Activated T-cell treated with anti-CD3 and anti-CD28 coated beads, Interleukin-2, amount 50 U/mL, for 48 hours (primary cell): ENCODE measurements around the gene DENND1C.

Experiments
- DNase-seq, 2 experiments: peaks; one replicate each; pipeline ENCODE4 v3.0.0-alpha.2; 2020

DENND1C gene

DNA sequence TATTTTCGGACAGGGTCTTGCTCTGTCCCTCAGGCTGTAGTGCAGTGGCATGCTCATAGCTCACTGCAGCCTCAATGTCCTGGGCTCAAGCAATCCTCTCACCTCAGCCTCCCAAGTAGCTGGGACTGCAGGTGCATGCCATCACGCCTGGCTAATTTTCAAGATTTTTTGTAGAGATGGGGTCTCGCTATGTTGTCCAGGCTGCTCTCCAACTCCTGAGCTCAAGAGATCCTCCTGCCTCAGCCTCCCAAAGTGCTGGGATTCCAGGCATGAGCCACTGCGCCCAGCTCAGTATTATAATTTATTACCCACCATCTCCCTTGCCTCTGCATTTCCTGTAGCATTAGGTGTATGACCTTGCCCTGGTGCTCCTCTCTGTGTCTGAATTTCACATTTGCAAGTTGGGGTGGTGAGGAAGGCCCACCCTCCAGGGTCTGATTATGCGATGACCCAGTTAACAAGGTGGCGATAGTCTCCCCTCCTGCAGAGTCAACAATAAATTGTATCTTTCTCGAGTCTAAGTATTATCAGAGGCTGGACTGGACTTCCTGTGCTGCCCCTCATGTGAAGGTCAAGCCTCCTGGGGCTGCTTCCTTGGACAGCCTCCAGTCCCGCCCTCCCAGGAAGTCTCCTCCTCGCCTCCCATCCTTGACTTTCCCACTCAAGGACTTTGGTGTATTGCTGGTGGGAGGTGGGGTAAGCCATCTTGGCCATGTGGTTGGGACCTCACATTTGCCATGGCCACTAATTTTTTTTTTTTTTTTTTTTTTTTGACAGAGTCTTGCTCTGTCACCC lies 22.0 kb upstream of the DENND1C start:
- DNase-seq, result no peak

DNA sequence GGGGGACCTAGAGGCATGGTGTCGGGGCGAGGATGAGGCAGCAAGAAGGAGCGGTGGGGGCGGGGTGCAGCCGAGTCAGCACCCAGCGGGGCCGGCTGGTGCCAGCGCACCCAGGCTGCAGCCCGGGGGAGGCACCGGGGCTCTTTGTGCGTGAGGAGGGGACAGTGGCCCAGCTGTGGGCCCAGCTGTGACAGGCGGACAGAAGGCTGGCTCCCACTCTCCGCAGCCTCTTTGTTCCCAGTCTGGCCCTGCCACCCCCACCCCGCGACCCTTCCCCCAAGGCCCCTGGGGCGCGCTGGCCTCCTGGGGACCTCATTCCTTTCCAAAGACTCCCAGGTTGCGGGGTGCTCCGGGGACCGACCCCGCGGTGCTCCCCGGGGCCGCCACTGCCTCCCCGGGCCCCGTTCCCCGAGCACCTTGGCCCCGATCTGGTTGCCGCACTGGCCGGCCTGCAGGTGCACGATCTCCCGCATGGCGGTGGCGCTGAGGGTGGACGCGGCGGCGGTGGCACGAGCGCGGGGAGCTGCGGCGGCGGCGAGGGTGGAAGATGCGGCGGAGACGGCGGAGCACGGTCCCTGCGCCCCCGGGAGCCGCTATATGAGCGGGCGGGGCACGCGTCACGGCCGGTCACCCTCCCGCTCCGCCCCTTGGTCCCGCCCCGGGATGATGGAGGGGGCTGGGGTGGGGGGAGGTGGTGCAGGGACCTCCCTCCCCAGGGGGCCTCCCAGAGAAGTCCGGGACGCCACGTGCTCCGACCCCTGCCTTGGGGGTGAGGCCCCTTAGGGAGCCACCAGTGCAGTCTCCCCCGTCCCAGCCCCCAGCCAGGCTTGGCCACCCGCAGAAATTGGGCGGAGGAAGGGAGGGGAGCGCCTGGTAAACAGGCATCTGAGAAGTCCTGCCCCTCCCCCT lies 20.4 kb upstream of the DENND1C start, which contains the start of gene TUBB4A:
Gene TUBB4A (minus strand): TSS at position 570 of the 909 bp plus-strand sequence. CDS start 97 bp downstream, at position 473.
- peak; percentile 68 to 69 for DNase-seq

DNA sequence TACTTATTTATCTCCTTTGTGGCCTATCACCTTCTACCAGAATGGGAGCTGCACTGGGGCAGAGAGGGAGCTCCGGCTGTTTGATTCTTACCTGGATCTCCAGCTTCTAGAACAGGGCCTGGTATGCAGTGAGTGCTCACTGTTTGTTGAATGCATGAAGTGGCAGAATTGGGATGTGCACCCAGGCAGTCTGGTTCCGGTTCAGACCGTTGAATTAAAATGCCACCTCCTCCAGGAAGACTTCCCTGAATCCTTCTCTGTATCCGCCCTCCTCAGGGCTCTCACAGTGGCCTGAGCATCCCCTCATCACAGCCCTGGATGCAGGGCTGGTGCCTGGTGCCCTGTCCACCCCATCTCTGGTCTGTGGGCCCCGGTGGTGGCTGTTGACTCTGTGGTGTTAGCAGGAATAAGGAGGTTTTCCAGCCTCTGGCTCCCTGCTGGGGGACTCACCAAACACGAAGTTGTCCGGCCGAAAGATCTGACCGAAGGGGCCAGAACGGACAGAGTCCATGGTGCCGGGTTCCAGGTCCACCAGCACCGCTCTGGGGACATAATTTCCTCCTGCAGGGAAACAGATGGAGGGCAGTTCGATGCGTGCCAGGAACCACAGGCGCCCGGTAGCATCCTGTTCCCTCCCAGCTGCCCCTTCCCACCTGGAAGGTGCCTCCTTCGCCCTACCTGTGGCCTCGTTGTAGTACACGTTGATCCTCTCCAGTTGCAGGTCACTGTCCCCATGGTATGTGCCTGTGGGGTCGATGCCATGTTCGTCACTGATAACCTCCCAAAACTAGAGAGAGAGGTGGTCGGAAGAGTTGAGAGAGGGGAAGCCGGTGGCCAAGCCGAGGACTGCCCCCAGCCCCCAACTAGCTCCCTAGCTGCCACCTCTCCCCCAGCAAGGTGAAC lies 19.5 kb upstream of the DENND1C start:
- no peak for DNase-seq

DNA sequence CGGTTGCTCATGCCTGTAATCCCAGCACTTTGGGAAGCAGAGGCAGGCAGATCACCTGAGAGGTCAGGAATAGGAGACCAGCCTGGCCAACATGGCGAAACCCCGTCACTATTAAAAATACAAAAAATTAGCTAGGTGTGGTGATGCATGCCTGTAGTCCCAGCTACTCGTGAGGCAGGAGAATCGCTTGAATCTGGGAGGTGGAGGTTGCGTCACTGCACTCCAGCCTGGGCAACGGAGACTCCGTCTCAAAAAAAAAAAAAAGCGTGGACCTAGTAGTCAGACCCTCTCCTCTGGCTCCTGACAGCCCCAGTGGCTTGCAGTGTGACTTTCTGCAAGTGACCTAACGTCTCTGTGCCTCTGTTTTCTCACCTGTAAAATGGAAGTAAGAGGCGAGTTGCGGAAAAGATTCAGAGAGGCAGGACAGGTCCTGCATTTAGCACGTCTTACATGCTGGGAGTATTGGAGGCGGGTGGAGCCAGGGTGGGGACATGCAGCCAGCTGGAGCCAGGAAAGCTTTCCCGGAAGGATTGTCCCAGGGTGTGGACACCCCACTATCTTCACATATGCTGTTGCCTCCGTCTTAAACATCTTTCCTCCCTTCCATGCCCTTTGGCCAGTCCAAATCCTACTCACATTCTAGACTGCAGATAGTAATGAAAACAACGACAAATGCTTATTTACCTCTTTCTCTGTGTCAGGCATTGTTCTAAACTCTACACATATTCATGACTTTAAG lies 17.6 kb upstream of the DENND1C start:
- DNase-seq, result no peak

DNA sequence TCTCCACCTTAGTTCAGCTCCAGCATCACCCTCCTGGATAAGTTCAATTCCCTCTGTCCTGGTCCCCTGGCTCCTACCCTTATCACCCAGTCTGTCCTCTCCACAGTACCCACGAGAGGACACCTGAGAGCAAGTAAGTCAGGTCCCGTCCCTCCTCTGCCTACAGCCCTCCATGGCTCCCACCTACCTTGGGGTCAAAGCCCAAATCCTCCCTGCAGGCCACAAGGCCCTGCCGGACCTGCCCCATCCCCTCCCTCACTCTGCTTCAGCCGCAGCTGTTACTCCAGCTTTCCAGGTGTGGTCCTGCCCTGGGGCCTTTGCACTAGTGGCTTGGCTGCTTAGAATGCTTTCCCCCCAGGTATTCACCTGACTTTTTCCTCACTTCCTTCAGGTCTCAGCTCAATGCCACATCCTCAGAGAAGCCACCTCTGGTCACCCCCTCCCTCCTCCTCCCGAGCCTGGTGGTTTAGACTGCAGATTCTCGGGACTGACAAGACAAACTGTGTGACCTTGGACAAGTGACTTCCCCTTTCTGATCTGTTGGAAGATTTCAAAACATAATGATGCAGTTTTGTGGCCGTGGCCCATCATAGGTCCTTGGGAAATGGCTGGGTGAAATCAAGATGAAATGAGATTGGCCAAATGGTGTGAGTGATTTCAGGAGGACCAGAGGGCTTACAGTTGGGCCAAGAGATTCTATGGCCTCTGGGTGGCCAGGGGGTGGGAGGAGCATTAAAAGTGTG lies 16.9 kb upstream of the DENND1C start:
- no peak for DNase-seq

DNA sequence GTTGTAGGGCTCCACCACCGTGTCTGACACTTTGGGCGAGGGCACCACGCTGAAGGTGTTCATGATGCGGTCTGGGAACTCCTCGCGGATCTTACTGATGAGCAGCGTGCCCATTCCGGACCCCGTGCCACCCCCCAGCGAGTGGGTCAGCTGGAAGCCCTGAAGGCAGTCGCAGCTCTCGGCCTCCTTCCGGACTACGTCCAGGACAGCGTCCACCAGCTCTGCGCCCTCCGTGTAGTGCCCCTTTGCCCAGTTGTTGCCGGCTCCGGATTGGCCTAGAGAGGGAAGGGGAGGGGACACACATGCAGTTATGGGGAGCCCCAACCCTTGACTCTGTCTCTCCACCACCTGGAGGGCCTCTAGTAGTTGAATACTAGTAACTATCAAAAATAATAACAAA lies 14.4 kb upstream of the DENND1C start:
- no peak for DNase-seq

DNA sequence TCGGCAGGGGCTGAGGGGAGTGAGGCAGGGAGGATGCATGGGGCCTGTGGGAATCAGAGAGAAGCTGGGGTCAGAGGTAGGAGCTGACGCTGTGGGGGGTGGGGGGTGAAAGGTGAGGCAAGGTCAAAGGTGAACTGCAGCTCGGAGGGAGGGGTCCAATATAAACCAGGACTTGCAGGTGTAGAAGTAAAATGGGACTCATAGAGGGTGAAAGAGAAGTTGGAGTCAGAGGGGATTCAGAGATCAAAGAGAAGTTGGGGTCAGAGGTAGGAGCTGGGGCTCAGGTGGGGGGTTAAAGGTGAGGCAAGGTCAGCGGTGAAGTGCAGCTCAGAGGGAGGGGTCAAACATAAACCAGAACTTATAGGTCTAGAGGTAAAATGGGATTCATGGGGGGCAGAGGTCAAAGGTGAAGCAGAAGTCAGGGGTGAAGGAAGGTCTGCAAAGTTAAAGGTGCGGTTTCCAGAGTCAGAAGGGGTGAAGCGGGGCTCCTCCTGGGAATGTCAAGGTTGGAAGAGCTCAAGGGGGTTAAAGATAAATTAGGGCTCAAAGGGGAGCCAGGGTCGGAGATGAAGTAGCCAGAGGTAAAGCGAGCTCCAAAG lies 12.9 kb upstream of the DENND1C start:
- no peak for DNase-seq

DNA sequence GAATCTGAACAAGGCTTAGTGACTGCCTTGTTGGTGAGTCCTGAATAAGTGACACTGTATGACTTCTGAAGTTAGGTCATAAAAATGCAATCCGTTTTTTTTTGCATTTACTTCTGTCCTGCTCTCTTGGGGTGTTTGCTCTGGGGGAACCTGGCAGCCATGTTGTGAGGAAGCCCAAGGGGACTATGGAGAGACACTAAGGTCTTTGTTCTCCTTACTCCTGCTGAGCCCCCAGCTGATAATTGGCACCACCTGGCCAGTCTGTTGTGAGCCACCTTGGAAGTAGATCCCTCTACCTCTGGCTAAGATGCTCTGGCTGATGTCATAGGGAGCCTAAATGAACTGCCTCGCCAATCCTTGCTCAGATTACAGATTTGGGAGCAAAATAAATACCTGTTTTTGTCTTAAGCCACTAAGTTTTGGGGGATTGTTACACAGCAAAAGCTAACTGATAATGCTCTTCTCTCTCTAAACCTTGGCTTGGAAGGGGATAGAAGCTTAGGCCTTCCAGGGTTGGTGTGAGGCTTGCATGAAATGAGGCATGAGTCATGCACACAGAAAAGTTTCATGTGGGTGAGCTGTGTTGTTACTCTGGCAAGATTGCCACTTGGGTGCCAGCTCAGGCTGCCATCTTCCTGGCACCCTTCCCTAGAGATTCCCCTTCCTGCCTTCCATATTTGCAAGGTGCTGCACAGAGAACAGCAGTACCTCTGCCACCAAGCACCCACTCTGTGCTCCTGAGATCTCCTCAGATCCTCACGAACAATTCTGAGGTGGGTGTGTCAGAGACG lies 10.4 kb upstream of the DENND1C start:
- DNase-seq, result no peak

DNA sequence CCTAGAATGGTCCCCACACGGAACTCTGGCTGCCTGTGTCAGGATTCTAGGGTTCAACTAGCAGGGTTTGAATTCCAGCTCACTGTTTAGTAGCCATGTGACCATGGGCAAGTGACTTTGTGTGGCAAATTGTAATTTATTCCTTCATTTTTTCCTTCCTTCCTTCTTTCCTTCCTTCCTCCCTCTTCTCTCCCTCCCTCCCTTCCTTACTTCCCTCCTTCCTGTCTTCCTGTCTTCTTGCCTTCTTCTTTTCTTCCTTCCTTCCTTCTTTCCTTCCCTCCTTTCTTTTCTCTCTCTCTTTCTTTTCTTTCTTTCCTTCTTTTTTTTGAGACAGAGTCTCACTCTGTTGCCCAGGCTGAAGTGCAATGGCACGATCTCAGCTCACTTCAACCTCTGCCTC lies 8.5 kb upstream of the DENND1C start:
- DNase-seq, result no peak

DNA sequence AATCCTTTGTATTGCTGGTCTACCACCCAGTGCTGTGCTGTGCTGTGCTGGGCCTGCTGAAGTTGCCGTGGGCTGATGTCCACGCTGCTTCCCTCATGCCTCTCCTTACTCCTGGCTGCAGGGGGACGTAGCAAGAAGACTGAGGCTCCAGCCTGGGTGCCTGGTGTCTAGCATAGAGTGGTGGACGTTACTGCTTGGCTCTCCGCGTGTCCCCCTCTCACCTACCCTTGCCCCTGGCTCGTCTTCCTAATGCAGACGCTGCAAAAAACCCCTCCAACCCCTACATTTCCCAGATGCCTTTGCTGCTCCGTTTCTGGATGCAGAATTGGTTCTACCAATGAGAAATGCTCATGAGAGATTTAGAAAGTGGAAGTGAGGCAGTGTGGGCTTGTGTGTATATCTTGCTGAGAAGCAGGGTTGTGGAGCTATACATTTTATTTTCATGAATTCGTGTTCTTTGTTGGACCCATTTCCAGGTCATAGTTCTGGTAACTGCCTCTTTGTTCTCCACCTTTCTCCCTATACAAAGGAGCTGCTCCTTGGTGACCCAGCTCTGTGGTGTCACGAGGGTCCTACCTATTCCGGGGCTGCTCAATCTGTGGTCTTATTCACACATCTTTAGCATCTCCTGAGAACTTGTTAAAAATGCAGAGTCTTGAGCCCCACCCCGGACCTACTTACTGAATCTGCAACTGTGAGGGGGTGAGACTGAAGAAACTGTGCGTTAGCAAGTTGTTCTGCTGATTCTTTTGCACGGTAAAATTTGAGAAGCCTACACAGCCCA lies 7.9 kb upstream of the DENND1C start:
- DNase-seq, result no peak

DNA sequence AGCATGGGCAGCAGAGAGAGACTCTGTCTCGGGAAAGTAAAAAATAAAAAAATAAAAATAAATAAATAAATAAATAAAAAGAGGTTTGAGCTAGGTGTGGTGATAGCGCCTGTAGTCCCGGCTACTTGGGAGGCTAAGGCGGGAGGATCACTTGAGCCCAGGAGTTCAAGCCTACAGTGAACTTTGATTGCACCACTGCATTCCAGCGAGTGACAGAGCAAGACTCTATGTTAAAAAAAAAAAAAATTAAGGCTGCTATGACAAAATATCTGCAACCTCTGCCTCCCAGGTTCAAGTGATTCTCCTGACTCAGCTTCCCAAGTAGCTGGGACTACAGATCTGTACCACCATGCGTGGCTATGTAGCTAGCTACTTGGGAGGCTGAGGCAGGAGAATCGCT lies 3.2 kb upstream of the DENND1C start:
- no peak for DNase-seq

DNA sequence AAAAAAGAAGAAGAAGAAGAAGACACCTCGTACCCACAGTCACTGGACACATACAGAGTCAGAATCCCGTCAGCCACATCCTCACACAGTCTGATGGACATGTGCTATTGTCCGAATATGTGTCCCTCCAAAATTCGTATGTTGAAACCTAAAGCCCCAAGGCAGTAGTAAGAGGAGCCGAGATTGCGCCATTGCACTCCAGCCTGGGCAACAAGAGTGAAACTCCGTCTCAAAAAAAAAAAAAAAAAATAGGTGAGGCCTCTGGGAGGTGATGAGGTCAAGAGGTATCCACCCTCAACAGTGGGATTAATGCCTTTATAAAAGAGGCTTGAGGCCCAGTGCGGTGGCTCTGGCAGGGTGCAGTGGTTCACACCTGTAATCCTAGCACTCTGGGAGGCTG lies 2.6 kb upstream of the DENND1C start:
- DNase-seq, result no peak

DNA sequence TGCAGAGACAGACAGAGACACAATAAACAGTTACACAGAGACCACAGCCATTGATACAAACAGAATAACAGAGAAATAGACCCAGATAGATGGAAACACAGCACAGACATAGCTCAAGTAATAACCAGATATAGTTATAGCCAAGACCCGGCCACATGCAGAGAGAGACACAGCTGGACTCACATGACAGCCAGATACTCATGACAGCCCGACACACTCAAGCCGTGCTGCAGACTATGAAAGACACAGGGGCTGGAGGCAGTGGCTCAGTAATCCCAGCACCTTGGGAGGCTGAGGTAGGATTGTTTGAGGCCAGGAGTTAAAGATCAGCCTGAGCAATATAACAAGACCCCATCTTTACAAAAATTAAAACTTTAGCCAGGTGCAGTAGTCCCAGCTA lies 1.6 kb upstream of the DENND1C start:
- no peak for DNase-seq

DNA sequence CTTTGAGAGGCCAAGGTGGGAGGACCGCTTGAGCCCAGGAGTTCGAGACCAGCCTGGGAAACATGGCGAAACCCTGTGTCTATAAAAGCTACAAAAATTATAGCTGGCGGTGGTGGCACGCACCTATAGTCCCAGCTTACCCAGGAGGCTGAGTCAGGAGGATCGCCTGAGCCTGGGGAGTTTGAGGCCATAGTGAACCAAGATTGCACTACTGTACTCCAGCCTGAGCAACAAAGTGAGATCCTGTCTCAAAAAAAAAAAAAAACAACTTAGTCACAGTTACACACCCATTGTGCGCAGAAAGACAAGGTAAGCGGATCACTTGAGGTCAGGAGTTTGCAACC lies 728 bp upstream of the DENND1C start:
- DNase-seq, result no peak

DNA sequence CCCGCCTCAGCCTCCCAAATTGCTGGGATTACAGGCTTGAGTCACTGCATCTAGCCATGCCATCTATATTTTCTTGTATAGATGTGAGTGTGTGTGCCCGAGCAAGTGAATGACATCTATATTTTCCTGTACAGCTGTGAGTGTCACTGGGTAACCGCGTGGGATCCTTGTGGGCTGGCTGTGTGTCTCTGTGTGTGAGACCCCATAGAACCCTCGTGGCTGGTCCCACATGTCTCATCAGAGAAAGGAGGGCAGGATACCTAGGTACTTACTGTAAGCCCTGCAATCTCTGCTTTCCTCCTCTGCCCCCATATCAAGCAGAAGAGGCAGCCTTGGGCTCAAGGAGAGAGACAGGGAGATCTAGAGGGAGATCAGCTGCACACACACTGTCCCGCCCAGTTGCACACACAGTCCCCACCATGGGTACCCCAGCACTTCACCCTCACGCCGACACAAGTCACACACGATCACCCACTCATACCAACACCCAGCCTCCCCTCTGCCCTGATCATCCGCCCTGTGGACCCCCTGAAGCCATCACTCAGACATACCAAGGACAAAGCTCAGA lies 655 bp downstream of the DENND1C start:
- peak; percentile 54 to 57 for DNase-seq

DNA sequence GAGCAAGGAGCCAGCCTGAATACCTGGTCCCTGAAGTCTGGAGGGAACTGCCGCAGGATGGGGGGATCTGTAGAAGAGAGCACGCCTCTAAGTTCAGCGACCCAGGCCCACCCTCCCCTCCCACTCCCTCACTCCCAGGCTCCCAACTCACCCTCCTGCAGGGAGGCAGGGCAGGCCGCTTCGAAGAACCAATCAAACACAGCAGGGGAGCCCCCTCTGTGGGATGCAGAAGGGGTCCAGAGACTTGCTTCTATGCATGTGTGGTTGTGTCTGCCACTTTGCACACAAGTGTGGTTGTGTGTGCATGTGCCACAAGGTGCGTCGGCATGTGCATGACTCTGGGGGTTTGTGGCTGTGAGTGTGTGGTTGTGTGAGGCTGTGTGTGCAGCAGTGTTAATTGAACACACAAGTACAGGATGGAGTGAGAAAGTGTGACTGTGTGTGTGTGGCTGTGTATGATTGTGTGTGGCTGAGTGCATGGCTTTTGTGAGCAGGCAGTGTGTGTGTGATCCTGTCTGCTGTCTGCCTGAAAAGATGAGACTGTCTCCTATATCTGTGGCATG lies 1.7 kb downstream of the DENND1C start:
- no peak for DNase-seq

DNA sequence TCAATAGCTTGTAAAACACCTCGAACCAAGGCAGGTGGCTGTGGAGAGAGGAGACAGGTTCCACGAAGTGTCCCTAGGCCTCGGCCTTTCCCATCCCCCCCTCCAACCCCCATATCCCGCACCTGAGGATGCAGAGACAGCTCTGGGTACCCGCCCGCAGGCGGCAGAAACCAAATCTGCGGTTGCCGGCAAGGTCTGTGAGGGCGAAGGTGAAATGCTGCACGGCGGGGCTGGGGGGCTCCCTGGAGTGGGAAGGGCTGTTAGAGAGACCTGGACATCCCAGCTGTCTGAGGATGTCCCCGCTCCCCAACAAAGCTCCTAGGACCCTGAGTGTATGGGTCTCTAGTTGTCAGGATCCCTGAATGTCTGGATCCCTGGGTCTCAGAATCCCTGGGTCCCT lies 2.8 kb downstream of the DENND1C start:
- no peak for DNase-seq

DNA sequence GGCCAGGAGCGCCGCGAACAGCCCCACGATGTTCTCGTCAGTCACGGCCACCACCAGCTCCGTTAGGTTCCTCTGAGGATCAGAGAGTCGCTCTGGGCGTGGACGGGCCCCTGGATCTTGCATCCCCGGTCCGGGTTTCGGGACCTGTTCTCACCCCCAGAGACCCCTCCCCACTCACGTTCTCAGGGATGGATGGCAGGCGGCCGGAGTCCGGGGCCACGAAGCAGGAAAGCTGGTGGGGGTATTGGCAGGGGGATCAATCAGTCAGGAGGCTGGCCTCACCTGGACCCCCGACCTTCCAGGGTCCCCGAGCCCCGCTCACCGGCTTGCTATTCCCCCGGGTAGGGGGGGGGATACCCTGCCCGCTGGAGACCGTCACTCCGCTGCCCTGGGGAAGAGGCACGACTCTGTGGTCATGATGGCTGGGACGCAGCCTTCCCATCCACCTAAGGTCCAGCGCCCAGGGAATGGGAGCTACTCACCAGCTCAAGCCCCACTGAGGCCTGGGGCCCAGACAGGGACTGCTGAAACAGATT lies 4.6 kb downstream of the DENND1C start:
- no peak for DNase-seq
